OCI-LY3 (cell line): ENCODE measurements around the gene KMO.
A peak's percentile ranks its signal among the peaks of the same experiment; 100 is the strongest.

Source experiments
- H2AFZ ChIP-seq: fragments of 200-600, 300-600 bp; shearing (Covaris generic); 2 replicates; pipeline ENCODE4 v1.6.0; 2014; ENCODE audit warnings: antibody characterized with exemption, low read depth, low read length
- H3K27ac ChIP-seq: fragments of 200-600, 300-600 bp; sonication (generic); 2 replicates; pipeline ENCODE4 v1.5.1; 2014; ENCODE audit warnings: mild to moderate bottlenecking, low read length, moderate library complexity, mixed read lengths
- H3K27me3 ChIP-seq: fragments of 200-600, 300-600 bp; sonication (generic); 2 replicates; pipeline ENCODE4 v1.6.1; 2014; ENCODE audit warnings: low read depth, low read length, mixed read lengths
- H3K36me3 ChIP-seq: fragments of 200-600, 300-600 bp; sonication (generic); replicated peaks from 2 replicates; pipeline ENCODE3; 2014; ENCODE audit warnings: low read depth, low read length, mixed read lengths
- H3K4me1 ChIP-seq: fragments of 300-600, 200-600 bp; sonication (generic); 2 replicates; pipeline ENCODE4 v1.6.1; 2014; ENCODE audit warnings: low read length, mixed read lengths
- H3K4me2 ChIP-seq: fragments of 200-600, 300-600 bp; sonication (generic); 2 replicates; pipeline ENCODE4 v1.6.1; 2014; ENCODE audit warnings: low read length, mixed read lengths
- H3K4me3 ChIP-seq: fragments of 300-600, 200-600 bp; sonication (generic); 2 replicates; pipeline ENCODE4 v1.5.1; 2014; ENCODE audit warnings: antibody characterized with exemption, mild to moderate bottlenecking, low read length, moderate library complexity
- H3K79me2 ChIP-seq: fragments of 300-600, 200-600 bp; shearing (Covaris generic); 2 replicates; pipeline ENCODE4 v1.6.1; 2014; ENCODE audit warnings: mild to moderate bottlenecking, low read length, mixed read lengths
- H3K9ac ChIP-seq: fragments of 300-600, 200-600 bp; shearing (Covaris generic); 2 replicates; pipeline ENCODE4 v1.6.0; 2014; ENCODE audit warnings: mild to moderate bottlenecking, low read length, moderate library complexity
- H3K9me3 ChIP-seq: fragments of 200-600, 300-600 bp; shearing (Covaris generic); 2 replicates; pipeline ENCODE4 v1.6.1; 2014; ENCODE audit warnings: low read length, mixed read lengths; ENCODE audit not compliant: insufficient read depth
- H4K20me1 ChIP-seq: fragments of 200-600, 300-600 bp; sonication (generic); 2 replicates; pipeline ENCODE4 v1.6.1; 2016; ENCODE audit warnings: low read length, mixed read lengths; ENCODE audit not compliant: insufficient read depth
- CTCF ChIP-seq: fragments of 200-600, 300-600 bp; sonication (generic); IDR thresholded peaks from 2 replicates; pipeline ENCODE4 v1.5.1; 2014; ENCODE audit warnings: antibody characterized with exemption, low read length, low read depth
- EZH2phosphoT487 ChIP-seq: fragments of 200-600 bp; shearing (Covaris generic); IDR thresholded peaks from 2 replicates; pipeline ENCODE4 v1.6.1; 2018; ENCODE audit warnings: antibody characterized with exemption, mixed run types, low read depth

Gene KMO

GRCh38 chr1:241519308-241520079 lies 12.7 kb upstream of the KMO start, which contains the start of gene FH:
Gene FH, minus strand, starts transcription at chr1:241519755. Its CDS starts 33 bp downstream, at chr1:241519722.
- peaks cover 7% of the 10 kb centered on the region; the same call in 1 of the 2 replicates for H3K27me3 ChIP-seq
- H3K4me2 ChIP-seq: peak within 1 kb of the TSS; percentile 72

GRCh38 chr1:241520080-241520465 lies 12.1 kb upstream of the KMO start:
- no peak for TF ChIP-seq CTCF
- TF ChIP-seq EZH2phosphoT487: no peak
- H3K4me2 ChIP-seq: peak overlapping the region; percentile 65
- H3K4me3 ChIP-seq: peak overlapping the region; percentile 88
- no peaks in the 10 kb centered on the region for H3K9me3 ChIP-seq
- H4K20me1 ChIP-seq: peaks cover 7% of the 10 kb centered on the region; the same call in 1 of the 2 replicates
- H3K4me1 ChIP-seq: peaks cover 5% of the 10 kb centered on the region
- H3K27ac ChIP-seq: no peak overlapping the region
- peak overlapping the region; percentile 64 for H3K9ac ChIP-seq
- H2AFZ ChIP-seq: peak overlapping the region; percentile 80
- peaks cover 14% of the 10 kb centered on the region for H3K36me3 ChIP-seq
- H3K79me2 ChIP-seq: peaks cover 42% of the 10 kb centered on the region
- H3K27me3 ChIP-seq: peaks cover 7% of the 10 kb centered on the region; the same call in 1 of the 2 replicates

More at GRCh38 chr1:241519308-241520079, 12.7 kb upstream of the KMO start, which contains the start of gene FH:
- Histone ChIP-seq H3K27ac (peak within 1 kb of the TSS; percentile 54), H3K79me2 (peaks cover 48% of the 10 kb centered on the region), H3K9ac (peak within 1 kb of the TSS; percentile 83), H3K9me3 (no peaks in the 10 kb centered on the region), H3K4me3 (peak within 1 kb of the TSS; percentile 88), H3K36me3 (peaks cover 15% of the 10 kb centered on the region), H4K20me1 (peaks cover 9% of the 10 kb centered on the region; the same call in 1 of the 2 replicates), H2AFZ (peak within 1 kb of the TSS; percentile 80), H3K4me1 (peaks cover 5% of the 10 kb centered on the region)
- TF ChIP-seq EZH2phosphoT487 (no peak), CTCF (no peak)

- no peak for TF ChIP-seq CTCF
- TF ChIP-seq EZH2phosphoT487: no peak
- H3K4me2 ChIP-seq: no peak overlapping the region
Observed at GRCh38 chr1:241521718-241522117, 10.5 kb upstream of the KMO start.

GRCh38 chr1:241525026-241525425 lies 7.2 kb upstream of the KMO start:
- Histone ChIP-seq H4K20me1 (no peaks in the 10 kb centered on the region), H2AFZ (no peak overlapping the region), H3K9me3 (no peaks in the 10 kb centered on the region), H3K36me3 (no peaks in the 10 kb centered on the region), H3K27ac (no peak overlapping the region), H3K4me1 (peaks cover 2% of the 10 kb centered on the region; the same call in 1 of the 2 replicates), H3K4me2 (no peak overlapping the region), H3K27me3 (peaks cover 7% of the 10 kb centered on the region; the same call in 1 of the 2 replicates), H3K79me2 (no peaks in the 10 kb centered on the region), H3K4me3 (no peak overlapping the region), H3K9ac (no peak overlapping the region)
- TF ChIP-seq EZH2phosphoT487: no peak
- no peak for TF ChIP-seq CTCF

More at GRCh38 chr1:241521718-241522117, 10.5 kb upstream of the KMO start:
- Histone ChIP-seq H3K36me3 (peaks cover 4% of the 10 kb centered on the region), H3K27ac (no peak overlapping the region), H2AFZ (no peak overlapping the region), H3K27me3 (peaks cover 7% of the 10 kb centered on the region; the same call in 1 of the 2 replicates), H3K9me3 (no peaks in the 10 kb centered on the region), H3K79me2 (peaks cover 28% of the 10 kb centered on the region), H3K4me1 (peaks cover 5% of the 10 kb centered on the region), H3K4me3 (no peak overlapping the region), H3K9ac (no peak overlapping the region), H4K20me1 (peaks cover 7% of the 10 kb centered on the region; the same call in 1 of the 2 replicates)
